Mesenteric fat pad (tissue), 1 donor: Measurements from ENCODE around the gene TTLL10. TPM values are rescaled to one million over a fixed set of nuclear protein-coding genes. Genes with fewer than 3 reads are reported as not detected.

Experiments used
- DNase-seq: peaks from one replicate; pipeline ENCODE4 v3.0.0-alpha.2; 2020; ENCODE audit warnings: low spot score
- total RNA-seq: library from RNA; stranded (reverse); fragmentation: NEBNext Ultra II Directional; extraction: Animal tissue kit (Norgen Biotek cat#: 25700); gene quantifications from one replicate; pipeline ENCODE4 v1.2.1, GENCODE V29; 2021
- donor health status: DM: yes; HTN: yes; CAD: no.

The TTLL10 gene
- total RNA-seq, 1 donor from 2014 or later, result 1.4 TPM

DNA sequence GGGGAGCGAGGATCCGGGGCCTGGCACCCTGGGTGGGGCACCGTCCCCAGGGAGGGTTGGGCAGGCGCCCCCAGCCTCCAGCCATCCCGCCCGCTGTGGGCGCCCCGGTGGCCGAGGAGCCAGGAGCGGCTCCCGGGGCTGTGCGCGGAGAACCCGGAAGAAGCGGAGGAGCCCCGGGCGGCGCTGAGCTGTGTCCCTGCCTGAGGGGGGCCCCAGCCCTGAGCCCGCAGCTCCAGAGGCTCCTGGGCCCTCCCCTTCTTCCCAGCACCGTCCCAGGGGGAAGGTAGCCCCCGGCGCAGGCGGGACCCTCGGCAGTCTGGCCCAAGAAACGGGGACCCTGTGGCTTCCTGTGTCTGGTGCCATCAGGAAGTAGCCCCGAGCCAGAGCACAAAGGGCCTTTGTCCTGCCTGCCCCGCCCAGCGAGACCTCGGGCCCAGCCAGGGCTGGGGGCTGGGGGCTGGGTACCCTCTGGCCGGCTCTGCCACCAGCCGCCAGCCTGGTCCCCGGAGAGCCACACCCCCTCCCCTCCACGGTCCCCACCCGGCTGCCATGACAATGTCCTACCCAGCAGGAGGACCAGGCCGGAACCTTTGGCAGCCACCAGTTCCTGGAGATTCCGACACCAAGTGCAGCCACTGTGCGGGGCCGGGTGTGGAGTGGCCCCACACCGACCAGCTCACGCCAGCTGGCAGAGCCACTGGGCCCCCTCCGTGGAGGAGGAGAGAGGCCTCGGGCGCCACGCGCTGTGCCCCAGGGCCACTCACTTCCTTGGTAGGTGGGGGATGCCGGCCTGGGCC lies 15.6 kb upstream of the TTLL10 start:
- DNase-seq, result no peak

DNA sequence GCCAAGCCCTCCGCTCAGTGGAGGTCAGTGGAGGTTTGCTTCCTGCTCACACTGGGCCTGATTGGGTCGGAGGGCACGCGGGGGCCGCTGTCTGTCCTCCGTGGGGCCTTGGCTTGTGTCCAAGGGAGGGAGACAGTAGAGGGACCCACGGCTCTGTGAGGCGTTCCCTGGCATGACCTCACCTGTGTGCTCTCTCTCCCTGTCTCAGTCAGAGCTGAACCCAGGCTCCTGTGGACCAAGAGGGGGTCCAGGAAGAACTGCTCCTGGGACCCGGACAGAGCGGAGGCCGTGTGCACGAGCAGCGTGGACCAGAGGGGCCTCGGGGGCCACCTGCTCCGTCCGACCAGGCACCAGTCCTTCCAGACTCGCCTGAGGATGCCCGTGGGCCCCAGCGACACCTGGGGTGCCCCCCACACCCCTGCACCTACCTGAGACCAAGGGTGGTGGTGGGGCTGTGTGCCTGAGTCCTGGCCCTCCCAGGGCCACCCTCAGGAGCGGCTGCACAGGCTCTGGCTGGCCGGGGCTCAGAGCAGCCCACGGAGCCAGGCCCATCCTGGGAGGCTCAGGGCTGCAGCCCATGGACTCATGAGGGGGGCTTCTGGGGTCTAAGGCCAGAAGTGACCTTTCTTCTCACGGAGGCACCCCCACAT lies 13.3 kb upstream of the TTLL10 start:
- no peak for DNase-seq

DNA sequence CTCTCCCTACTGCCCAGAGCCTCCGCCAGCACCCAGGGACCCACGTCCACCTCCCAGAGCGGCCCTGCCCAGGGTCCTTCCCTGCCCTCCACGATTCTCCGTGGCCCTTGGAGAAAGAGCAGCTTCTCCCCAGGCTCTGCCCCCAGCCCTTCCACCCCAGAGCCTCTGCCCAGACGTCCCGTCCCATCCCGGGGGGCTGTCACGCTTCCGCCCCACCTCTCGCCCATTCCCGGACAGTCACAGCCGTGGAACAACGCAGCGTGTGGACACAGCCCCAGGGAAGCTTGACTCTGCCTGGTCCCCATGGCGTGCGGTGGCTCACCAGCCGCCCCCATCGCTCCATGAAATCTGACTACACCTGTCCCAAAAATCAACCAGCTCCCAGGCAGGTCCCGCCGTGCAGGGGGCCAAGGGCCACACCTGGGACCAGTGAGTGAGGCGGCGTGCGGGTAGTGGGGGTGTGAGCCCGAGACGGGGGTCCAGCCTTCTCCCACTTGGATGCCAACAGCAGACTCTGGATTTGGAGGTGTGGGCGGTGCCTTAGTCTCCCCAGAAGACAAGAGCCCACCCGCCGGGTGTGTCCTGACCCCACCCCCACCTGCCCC lies 12.5 kb upstream of the TTLL10 start:
- no peak for DNase-seq

DNA sequence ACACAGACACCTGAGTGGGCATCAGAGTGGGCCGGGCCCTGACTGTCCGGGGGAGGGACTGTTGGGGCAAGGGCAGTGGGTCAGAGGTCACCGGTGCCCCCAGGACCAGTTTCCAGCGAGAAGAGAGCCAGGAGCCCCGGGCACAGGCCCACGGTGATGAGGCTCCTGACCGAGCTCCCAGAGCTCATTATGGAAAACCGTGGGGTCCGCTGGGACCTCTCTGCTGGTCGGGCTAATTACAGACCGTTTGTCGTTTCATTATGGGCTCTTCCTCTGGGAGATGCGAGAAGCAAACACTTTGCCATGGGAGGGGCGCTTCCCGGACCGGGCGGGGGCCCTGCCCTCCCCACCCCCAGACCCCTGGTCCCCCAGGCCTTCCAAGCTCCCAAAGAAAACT lies 12.0 kb upstream of the TTLL10 start:
- DNase-seq, result no peak

DNA sequence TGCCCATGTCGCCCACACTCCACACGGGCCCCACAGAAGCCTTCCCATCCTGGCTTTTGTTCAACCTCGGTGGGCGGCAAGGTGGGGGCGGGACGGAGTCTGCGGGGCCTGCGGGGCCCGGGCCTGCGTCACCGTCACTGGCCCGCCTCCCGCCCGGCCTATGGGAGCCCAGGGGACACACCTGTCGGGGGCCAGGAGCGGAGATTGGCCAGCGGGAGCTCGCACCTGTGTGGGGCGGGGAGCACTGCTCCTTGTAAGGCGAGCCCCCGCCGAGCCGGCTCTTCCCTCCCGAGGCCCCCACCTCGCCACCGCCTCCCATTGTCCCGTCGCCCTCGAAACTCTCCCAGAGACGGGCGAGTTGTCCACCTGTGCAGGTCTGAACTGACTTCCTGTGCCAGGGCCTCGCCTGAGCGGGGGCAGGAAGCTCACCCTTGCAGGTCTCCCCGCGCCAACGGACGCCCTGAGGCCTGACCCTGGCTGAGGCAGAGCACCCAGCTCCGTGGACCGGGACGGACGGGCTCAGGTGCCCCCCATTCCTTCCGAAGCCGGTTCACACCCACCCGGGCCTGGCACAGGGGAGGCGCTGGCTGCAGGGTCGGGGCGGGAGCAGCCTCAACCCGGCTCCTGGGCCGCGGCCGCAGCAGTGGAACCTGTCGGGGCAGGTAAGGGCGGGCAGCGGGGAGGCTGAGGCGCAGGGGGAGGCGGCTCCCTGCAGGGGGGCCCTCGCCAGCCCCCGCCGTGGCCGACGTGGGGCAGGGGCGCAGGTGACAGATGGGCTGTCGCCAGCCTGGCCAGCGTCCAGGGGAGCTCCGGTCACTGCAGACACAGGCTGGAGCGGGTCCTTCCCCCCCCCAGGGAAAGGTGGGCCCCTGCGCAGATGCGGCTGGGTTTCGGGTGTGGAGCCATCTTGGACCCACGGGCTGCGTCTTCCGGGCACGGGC lies 10.8 kb upstream of the TTLL10 start:
- DNase-seq, result no peak

DNA sequence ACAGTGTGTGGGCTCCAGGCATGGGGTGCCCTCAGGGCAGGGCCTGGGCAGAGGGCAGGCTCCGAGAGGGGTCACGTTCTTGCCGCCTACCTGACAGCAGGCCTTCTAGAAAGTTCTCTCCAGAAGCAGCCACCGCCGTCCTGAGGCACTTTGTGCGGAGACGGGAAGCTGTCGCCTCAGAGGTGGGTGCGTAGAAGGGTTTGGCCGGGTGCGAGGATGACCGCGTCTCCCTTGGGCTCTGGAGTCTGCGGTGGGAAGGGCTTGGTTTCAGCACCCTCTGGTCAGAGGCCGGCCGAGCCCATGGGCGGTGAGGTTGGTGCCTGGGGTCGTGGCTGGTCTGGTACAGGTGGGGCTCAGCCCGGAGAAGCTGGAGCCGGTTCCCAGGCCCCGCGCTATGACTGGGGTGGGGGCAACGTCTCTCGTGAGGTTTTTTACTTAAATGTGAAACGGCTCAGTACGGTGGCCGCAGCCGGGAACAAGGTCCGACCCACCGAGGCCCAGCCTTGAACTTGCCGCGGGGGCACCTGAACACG lies 10.1 kb upstream of the TTLL10 start:
- DNase-seq, result no peak

DNA sequence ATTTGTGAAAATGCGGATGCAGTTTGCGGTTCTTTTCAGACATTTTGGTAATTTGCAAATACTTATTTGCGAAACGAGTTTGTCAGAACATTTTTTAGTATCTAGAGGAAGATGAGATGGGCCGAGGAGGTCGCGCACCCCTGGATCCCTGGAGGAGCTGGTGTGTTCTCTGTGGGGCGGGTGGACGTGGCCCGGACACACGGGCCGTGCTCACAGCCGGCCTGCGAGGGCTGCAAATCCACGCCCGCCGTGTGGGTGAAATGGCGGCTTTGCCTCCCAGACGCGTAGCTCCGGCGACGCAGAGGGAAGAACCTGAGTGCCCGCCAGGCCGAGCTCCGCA lies 9.3 kb upstream of the TTLL10 start:
- no peak for DNase-seq

DNA sequence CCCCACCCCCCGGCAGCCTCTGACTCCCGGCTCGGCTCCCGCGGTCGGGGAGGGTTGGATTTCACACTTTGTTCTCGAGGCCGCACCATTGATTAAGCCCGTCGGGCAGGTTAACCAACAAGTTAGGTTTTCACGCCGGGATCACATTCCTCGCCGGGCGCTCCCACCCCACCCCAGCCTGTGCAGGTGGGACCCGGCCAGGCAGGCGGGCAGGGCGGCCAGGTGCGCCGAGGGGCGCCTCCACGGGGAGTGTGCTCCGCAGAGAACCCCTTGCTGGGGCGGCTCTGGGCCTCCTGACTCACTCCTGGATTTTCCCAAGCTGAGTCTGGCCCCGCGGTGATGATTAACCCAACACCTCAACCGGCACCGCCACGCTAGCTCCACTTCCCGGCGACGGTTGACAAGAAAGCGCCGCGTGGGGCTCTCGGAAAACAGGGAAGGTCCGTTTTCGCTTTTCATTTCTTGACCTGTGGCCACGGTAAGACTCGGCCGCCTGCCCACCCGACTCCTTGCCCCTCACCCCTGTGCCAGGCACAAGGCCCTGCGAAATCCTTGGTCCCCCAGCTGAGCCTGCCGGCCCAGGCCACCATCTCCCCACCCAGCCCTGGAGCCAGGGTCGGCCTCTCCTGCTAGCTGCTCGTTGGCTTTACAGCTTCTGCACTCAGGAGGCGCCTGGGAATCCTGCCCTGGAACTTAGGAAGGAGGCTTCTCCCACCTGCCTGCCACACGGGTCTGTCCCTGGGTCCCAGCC lies 8.8 kb upstream of the TTLL10 start:
- DNase-seq, result no peak

DNA sequence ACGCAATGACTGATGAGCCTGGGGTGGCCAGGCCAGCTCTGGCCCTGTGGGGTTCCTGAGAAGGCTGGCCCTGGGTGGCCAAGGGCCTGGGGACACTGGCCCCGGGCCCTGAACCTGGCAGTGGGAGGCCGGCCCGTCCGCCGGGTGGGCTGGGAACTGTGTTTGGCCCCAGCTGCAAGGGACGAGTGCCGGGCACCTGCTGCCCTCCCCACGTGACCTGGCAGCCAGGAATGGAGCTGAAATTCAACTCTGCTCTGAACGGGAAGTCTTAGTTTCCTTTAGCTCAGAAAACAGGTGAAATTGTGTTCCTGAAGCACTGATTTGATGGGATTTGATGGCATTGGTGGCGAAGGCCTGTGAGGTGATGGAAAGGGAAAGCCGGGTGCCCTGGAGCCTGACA lies 8.2 kb upstream of the TTLL10 start:
- no peak for DNase-seq

DNA sequence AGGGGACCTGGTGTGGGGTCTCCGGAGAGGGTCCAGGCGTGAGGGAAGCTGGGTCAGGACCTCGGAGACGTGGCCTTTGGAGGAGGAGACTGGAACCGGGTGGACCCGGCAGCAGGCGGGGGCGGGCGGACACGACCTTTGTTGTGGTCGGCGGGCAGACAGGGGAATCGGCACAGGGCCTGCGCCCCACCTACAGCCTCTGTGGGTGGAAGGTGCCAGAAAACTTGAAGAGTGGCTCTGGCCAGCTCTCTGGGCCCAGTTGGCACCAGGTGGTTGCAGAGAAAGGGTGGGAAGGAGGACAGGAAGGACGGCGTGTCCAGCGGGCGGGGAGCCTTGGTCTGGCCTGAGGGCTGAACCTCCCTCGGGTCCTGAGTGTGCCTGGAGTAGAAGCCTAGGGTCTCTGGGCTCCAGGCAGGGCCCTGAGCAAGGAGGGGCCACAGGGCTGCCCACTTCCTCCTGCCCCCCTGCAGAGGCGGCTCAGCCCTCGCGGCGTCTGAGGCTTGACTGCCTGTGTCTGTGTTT lies 7.7 kb upstream of the TTLL10 start:
- no peak for DNase-seq

DNA sequence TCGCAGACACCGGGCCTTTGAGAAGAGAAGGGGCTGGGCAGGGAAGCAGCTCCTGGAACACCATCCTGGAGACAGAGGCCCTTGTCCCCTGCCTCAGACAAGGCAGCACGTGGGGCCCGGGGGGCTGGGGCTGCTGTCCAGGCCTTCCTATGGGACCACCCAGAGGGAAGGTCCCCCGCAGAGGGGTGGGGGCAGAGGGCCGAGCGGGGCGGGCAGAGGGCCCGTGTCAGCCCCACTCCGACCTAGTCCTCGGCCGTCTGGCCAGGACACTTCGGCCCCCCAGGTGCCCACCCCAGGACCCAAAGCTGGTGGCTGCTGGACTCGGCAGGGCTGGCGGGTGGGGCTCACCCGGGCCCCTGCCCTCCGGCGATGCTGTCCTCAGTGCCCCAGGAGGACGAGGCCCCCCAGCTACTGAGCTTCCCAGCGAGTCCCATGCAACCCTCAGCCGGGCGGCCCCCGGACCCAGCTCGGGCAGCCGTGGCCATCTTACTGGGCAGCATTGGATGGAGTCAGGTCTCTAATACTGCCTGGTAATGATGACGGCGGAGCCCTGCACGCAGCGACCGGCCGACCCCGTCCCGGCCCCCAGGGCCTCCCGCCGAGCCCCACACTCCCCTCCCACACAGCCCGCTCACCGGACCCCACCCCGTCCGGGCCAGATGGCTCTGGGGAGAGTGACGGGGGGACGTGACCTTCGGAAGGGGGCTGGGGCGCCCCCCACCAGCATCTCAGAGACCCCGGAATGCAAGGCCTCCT lies 6.9 kb upstream of the TTLL10 start:
- no peak for DNase-seq

DNA sequence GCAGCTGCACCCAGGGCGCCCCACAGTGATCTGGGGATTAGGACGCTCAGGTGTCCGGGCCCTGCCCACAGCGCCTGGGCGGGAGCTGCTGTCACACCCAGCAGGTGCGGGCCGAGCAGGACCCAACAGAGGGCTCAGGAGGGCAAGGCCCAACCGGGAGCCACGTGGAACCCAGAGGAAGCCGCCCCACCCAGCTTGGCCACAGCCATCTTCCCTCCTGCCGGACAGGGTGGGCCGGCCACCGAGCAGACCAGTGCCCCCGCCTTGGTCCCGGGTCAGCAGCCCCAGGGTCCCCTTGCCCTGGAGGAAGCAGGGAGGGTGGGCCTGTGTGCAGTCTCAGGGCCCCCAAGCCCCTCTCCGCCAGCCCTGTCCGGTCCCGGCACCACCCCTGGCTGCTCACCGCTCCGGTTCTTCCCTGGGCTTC lies 6.3 kb upstream of the TTLL10 start:
- DNase-seq, result no peak

DNA sequence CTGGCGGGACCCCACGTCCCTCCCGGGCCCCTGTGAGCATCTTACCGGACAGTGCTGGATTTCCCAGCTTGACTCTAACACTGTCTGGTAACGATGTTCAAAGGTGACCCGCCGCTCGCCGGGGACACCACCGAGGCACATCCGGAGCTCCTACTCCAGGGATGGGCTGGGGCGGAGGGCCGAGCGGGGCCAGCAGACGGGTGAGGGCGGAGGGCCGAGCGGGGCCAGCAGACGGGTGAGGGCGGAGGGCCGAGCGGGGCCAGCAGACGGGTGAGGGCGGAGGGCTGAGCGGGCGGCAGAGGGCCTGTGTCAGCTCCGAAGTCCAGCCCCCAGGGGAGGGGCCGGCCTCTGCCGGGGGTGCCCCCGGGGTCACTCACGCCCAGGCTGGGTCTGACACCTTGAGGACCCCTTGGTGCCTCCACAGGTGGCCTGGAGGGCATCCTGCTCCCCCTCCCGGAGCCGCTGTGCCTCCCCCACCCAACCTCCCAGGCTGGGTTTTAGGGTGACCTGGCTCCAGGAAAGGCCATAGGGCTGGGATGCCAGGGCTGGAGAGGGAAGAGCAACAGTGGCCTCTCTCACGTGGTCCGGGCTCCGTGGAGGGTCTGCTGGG lies 5.7 kb upstream of the TTLL10 start:
- no peak for DNase-seq

DNA sequence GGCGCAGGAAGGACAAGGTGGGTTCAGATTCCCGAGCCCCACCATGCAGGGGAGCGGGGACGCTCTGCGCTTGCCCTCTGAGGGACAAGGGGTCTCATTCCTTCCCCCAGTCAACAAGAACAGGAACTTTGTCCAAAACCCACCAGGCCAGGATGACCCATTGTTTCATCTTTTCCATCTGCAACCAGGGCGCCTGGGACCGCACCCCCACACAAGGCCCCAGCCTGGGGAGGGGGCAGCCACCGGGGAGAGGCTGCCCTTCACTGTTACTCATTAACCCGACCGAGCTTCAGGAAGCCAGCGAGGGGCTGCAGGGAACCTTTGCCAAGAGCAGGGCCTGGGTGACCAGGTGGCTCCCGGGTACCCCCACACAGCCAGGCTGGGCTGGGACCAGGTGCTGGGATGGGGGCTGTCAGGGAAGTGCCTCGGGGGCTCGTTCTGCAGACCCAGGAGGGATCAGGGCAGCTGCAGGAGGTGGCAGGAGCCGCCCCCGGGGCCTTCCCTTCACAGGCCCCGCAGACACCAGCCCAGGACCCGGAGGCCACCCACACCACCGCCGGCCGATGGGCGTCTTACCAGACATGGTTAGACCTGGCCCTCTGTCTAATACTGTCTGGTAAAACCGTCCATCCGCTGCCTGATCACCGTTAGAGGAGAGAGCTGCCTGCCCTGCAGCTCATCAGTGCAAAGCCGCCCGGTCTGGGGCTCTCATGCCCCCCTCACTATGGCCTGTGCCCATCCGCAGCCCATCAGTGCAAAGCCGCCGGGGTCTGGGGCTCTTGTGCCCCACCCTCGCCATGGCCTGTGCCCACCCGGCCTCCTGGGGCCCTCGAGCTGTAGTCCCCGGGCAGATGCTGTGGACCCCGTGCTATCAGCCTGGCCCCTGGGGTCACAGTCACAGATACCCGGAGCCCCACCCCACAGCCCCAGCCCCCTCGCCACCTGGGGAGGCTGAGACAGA lies 4.9 kb upstream of the TTLL10 start:
- DNase-seq, result no peak

DNA sequence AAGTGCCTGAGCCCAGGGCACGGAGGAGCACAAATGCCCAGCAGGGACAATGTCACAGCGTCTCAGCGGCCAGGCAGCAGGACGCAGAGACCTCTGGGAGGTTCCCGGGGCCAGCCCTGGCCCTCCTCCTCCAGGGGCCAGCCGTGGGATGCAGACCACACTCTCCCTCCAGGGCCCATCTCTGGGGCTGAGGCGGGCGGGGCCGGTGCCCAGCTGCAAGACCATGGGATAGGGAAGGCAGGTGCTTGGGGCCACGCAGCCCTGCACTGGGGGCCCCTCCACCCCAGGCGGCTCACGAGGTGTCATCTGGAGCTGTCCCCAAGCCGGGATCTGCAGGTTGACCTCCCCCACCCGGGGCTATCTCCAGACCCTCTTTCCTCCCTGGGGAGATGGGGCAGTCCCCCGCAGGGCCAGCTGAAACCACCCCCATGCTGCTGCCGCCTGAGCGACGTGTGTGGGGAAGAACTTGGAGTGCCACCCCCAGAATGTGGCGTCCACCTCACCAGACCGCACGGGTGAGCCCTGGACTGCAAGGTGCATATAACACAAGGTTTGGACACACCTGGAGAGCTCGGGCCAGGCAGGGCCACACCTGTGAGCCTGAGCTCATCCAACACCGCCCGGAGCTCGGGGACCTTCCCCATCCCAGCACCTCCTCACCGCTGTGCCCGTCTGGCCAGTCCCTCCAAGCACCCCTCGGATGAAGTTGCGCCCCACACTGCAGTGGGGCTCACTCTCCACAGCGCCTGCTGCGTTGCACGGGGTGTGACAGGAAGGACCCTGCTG lies 4.1 kb upstream of the TTLL10 start:
- no peak for DNase-seq

DNA sequence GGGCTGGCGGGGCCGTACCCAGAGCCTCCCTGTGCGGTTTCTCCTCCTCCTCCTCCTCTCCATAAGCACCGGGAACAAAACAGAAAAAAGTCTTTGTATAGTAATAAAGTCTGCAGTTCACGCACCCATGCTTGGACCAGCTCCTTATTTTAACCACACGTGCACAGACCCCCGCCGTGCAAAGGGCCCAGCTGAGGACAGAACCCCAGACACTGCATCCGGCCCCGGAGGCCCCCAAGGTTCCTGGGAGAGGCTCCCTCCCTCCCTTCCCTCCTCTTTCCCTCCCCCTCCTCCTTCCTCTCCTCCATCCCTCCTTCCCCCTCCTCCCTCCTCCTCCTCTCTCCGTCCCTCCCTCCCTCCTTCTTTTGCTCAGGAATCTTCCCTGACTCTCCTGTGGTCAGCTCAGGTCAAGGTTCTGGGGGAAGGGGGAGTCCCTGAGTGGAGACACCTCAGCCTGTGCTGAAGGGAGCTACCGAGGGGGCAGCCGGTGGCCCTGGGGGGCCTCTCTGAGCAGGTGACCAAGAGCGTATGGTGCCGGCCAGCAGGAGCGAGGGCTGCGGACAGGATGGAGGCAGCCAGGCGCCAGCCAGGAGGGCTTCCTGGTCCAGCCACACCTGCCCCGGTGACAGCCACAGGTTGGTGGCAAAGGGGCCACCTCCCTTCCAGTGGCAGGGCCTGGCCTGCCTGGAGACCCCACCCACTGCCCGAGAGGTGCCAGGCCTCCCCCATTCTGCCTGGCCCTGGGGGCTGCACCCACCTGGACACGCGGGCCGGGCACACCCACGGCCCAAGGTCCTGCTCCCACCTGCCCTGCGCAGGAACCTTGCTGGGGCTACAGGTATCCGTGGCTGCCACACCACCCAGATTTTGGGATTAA lies 3.2 kb upstream of the TTLL10 start:
- no peak for DNase-seq
